ENCODE measurements around the gene CADPS2. TPM values are rescaled to one million over a fixed set of nuclear protein-coding genes. Genes with fewer than 3 reads are reported as not detected.

Gene CADPS2
- total and polyA plus RNA-seq, 2 donors (not counting 3 experiments of a cell fraction or from before 2014, with no cell fraction given) = 9.5 to 22.6 TPM

DNA sequence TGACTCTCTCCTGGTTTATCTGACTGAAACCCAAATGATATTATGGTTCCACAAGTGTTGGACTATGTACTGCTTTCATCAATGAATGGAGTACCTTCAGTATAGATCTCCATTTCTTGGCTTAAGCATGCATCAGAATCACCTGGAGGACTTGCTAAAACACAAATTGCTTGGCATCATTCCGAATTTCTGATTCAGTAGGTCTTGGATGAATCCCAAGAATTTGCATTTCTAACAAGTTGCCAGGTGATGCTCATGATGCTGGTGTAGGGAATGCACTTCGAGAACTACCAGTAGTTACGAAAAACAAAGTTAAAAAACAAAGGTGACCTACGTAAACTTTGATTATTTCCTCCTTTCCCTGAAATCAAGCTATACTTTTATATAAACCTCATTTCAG lies 462.7 kb downstream of the CADPS2 start:
- CTCF ChIA-PET = no interaction called here
- no TSS peak for BruUV-seq (replicated peaks)
- intact Hi-C loops (cut with micrococcal nuclease) = no loop called here

More for the DNA sequence above, 462.7 kb downstream of the CADPS2 start:
- Histone ChIP-seq H3K4me3 (replicated peaks in 1 of 3; ENCODE audit: insufficient read depth in 1 of 3, low read depth in 1 of 3, low read length in 3 of 3) (no peak overlapping the region), H3K9me1 (replicated peaks; ENCODE audit: control insufficient read depth, extremely low read depth, insufficient read depth, low read length) (no peaks in the 10 kb centered on the region), H3K79me2 (ENCODE audit: control insufficient read depth, insufficient read depth, low read length) (no peaks in the 10 kb centered on the region), H4K20me1 (replicated peaks; ENCODE audit: control insufficient read depth, extremely low read depth, insufficient read depth, low read length) (no peaks in the 10 kb centered on the region), H3K36me3 (ENCODE audit: control insufficient read depth in 2 of 2, extremely low read depth in 1 of 2, insufficient read depth in 2 of 2, low read length in 2 of 2) (no peaks in the 10 kb centered on the region), H3K27ac (ENCODE audit: insufficient read depth, low read depth, low read length) (no peak overlapping the region), H3K9me3 (replicated peaks; ENCODE audit: control insufficient read depth, insufficient read depth, low read length) (no peaks in the 10 kb centered on the region), H3K27me3 (ENCODE audit: control insufficient read depth in 2 of 2, insufficient read depth in 2 of 2, low read length in 2 of 2) (no peaks in the 10 kb centered on the region), H2AFZ (ENCODE audit: low read depth, low read length) (no peak overlapping the region), H3K4me2 (ENCODE audit: insufficient read depth, low read length) (no peak overlapping the region), H3K4me1 (ENCODE audit: control insufficient read depth, extremely low read depth, insufficient read depth, low read length) (peaks cover 3% of the 10 kb centered on the region), H3K9ac (replicated peaks; ENCODE audit: extremely low read depth, insufficient read depth, low read length) (no peak overlapping the region)
- dilution Hi-C loops (cut with MboI; ENCODE audit: extremely low pct_ligation_motif_present, low sequenced_read_pairs) = no loop called here
- no peak for FAIRE-seq
- TF ChIP-seq GATA2 (IDR thresholded peaks at IDR 0.05; ENCODE audit: insufficient read depth, insufficient read length, low read depth, low read length) (no peak), EZH2 (IDR thresholded peaks at IDR 0.05; ENCODE audit: borderline replicate concordance, low read depth, low read length, severe bottlenecking) (no peak), CTCF (IDR thresholded peaks at IDR 0.05; ENCODE audit: extremely low read depth in 1 of 2, insufficient read depth in 1 of 2, low read depth in 1 of 2, low read length in 2 of 2) (no peak), MYC (IDR thresholded peaks at IDR 0.05; ENCODE audit: low read depth, low read length) (no peak), JUN (IDR thresholded peaks at IDR 0.05; ENCODE audit: borderline replicate concordance, insufficient read depth, insufficient read length, low read depth) (no peak), POLR2A (IDR thresholded peaks at IDR 0.05; ENCODE audit: low read depth, low read length) (no peak), POLR2AphosphoS5 (IDR thresholded peaks at IDR 0.05; ENCODE audit: insufficient read depth, low read depth, low read length) (no peak), FOS (IDR thresholded peaks at IDR 0.05; ENCODE audit: borderline replicate concordance, insufficient read depth, low read length) (no peak)
- TF ChIP-seq, protein P1, sequence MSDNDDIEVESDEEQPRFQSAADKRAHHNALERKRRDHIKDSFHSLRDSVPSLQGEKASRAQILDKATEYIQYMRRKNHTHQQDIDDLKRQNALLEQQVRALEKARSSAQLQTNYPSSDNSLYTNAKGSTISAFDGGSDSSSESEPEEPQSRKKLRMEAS (IDR thresholded peaks at IDR 0.05; ENCODE audit: insufficient read depth, insufficient read length) = no peak
- no peak for DNase-seq (ENCODE audit: low read depth, low spot score)
- POLR2A ChIA-PET = no interaction called here
